HG03520 (cell line): ENCODE data around the gene TSPAN18.

Source experiments
- ATAC-seq: cut with Tn5 transposase; IDR thresholded peaks from one replicate; pipeline ENCODE4 v1.9.1; 2021; ENCODE audit warnings: mild to moderate bottlenecking, moderate library complexity; ENCODE audit not compliant: unreplicated experiment

Gene TSPAN18

GRCh38 chr11:44861849-44862557 is 135.2 kb downstream of the TSPAN18 start:
- peak; percentile 99 for ATAC-seq

DNA sequence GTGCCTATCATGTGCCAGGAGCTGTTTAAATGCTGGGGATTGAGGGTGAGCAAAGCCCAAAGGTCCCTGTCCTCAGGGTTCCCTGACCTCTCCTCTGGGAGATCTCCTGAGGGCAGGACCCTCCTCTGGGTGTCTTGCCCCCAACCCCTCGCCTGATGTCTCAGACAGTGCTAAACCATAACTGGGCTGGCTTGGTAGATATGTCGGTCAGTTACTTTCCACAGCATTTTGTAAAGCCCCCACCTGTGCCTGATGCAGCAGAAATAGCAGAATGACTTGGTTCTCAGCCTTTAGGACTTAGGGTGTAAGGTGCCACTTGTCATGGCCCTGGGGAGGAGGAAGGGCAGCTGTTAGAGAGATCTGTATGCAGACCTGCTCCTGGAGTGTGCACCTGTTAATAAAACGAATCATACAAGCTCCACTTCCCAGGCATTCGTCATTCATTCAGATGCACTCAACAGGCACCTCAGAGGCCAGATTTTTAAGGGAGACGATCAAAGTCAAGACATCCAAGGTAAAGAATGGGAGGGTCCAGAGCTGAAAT is 135.9 kb downstream of the TSPAN18 start:
- no peak for ATAC-seq

DNA sequence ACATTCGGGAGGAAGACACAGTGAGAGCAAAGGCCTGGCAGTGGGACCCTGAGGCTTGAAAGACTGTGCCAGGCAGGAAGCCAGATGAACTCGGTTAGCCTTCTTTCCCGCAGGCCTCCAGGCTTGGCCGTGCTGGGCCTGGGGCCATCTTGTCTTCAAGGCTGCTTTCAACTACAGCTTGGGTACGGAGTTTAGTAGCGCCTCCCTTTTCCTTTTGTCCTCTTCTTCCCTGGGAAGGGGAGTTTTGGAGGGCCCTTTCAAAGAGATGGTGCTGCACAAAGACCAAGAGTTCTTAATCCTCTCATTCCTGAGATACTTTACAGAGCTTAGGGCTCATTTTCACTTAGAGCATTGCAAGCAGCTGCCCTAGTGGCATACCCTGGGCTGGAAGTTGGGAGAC is 136.5 kb downstream of the TSPAN18 start:
- ATAC-seq: no peak

DNA sequence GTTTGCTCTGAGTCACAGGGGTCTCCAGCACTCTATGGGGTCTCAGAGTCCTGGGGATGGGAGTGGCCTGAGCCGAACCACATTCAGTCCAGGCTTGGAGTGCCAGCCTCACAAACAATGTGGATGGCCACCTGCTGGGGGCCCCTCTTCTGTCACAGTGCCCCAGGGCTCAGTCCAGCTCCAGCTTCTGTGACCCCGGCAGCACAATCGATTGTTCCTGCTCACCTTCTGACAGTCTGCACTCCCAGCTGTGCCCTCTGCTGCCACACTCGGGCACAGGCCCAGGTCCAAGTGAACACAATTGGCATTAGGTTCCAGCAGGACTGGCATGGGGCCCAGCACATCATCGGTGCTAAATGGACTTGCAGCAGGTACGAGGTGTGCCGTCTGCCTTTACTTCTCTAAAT is 139.1 kb downstream of the TSPAN18 start:
- no peak for ATAC-seq

DNA sequence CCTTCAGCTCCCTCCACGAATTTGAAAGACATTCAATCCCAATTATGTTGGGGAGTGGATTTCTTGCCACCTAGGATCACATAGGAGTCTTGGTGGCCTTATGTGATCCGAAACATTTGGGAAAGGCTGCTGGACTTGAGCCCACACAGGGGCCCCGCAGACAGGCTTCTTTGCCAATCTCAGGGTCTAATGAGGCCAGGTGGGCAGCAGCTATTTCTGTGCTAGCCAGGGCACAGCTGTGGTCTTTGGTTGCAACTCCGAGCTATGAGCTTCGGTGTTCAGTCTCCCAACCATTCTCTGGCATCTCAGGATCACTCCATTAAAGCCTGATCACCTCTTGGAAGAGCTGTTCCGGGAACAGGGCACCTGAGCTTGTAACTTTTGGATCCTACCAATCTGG is 139.5 kb downstream of the TSPAN18 start:
- no peak for ATAC-seq

DNA sequence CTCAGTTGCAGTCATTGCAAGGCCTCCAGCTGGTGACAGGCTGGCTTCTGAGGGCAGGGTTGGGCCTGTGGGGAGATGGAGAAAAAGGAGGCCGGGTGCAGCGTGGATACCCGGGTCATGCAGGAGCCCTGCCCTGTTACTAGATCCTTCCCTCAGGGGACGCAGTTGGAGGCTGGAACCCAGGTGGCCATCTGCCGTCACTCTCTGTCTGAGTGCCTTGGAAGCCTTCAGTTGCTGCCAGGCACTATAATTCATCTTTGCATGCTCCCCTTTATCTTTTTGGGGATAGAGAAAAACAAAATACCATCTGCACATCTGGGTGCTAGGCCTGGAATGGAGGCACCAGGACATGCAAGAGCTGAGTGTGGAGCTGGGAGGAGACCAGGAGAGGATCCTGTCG is 141.3 kb downstream of the TSPAN18 start:
- no peak for ATAC-seq

GRCh38 chr11:44868455-44869421 is 142.0 kb downstream of the TSPAN18 start:
- ATAC-seq: no peak

GRCh38 chr11:44870181-44870580 is 143.4 kb downstream of the TSPAN18 start:
- no peak for ATAC-seq

DNA sequence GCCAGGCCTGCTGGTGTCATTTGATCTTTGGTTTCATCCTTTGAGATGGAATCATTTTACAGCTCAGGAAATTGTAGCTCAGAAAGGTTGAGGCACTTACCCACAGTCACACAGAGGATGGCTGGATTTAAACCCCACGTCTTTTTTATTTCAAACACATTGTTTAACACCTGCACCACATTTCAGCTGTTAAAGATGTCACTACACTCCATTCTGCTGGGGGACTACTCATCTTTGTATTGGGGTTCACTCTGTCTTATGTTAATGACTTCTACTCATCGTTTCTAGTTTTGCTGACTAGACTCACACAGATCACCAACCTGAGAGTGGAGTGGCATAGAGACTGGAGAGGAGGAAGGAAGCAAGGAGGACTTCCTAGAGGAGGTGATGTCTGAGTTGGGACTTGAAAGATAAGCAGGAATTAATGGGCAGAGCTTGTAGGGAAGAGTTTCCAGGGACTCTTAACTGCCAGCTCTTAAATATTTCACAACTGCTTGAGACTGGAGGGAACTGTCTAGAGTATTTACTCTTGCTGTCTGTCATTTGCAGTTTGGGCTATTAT is 143.9 kb downstream of the TSPAN18 start:
- ATAC-seq: no peak

- peak; percentile 89 for ATAC-seq
Measured at GRCh38 chr11:44871682-44872081, 144.9 kb downstream of the TSPAN18 start.

DNA sequence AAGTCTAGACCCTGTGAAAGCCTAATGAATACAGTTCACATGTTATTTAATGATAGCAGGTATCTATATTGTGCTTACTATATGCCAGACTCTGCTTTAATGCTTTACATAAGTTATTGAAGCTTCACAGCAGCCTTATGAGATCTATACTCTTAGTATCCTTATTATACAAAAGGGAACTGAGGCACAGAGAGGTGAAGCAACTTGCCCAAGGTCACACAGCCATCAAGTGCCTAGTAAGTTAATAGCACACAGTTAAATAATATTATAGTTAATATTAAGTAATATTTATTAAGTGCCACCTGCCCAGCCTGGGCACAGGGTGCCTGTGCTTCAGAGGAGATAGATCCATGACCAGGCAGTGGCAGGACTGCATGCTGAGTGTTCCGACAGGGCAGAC is 145.8 kb downstream of the TSPAN18 start:
- ATAC-seq: no peak

GRCh38 chr11:44873537-44873936 is 146.8 kb downstream of the TSPAN18 start:
- no peak for ATAC-seq

- ATAC-seq: no peak
Measured at GRCh38 chr11:44874284-44874683, 147.5 kb downstream of the TSPAN18 start.

GRCh38 chr11:44875037-44875436 is 148.3 kb downstream of the TSPAN18 start:
- no peak for ATAC-seq

DNA sequence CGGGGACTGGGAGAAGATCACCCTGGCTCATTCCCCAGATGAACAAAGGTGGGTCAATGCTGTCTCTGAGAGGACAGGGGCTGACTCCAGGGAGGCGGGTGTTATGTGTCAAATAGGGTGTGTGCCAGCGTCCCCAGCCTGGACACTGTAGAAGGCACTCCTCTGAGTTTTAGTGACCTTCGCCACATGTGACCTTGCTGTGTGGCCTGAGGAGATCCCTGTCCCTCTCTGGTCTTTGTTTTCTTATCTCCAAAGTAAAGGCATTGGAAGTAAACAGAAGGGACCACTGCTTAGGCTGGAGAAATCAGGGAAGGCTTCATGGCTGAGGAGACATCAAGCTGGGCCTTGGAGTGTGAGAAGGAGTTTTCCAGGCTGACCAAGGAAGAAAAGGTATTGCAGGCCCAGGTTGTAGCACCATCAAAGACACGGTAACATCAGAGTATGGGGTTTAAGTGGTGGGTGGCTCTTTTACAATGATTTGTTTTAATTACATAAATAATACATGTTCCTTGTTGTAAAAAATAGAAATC is 149.5 kb downstream of the TSPAN18 start:
- ATAC-seq: no peak

DNA sequence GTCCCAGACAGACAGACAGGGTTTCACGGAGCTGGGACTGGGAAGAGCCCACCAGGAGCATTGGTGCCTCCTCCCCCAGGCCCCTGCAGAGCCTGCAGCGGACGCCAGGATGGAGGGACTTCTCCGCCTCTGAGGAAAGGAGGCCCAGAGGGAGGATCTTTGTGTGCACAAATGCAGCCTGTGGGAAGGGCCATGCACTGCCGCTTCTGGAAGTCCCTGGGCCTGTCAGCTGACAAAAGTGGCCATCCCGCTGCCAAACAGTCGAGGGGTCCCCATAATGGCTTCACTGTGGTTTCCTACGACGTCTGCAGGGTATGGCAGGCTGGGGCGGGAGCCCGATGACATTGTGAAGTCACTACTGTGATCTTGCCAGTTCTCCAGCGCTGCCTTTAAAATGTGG is 150.1 kb downstream of the TSPAN18 start:
- ATAC-seq: no peak

DNA sequence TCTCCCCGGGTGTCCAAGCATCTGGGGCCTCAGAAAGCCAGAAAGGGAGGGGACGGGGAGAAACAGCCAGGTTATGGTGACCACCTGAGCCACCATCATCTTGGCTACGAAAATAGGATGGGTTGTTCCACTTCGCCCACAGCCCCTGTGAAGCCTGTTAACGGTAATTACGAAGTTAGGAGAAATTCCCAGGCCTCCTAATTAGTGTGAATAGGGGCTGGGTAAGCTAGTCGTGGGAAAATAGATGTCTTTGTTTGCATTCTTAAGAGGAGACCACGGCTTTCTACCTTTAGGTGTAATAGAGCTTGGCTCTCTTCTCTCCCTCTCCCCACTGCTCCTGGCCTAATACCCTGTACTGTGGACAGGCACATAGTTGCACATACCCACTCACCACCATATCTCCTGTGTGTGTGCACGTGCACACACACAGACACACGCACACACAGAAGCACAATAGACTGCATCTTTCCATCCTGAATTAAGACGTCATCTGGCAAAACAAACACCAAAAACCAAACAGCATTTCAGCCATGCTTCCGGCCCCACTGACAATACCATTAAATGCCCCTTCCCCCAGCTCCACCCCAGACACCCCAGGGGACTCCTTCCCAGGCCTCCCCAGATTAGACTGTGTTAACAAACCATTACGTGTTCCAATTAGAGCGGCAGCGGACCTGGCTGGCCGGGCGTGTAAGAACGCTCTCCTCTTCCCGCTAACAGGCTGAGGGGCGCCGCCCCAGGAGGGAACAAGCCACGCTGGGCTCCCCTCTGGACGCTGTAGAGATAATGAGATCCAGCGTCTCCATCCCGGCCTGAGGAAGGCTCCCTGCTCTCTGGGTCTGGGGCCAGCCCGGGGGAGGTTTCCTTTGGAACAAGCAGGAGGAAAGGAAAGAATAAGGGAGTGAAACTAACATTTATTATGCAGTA is 151.1 kb downstream of the TSPAN18 start:
- ATAC-seq: no peak

DNA sequence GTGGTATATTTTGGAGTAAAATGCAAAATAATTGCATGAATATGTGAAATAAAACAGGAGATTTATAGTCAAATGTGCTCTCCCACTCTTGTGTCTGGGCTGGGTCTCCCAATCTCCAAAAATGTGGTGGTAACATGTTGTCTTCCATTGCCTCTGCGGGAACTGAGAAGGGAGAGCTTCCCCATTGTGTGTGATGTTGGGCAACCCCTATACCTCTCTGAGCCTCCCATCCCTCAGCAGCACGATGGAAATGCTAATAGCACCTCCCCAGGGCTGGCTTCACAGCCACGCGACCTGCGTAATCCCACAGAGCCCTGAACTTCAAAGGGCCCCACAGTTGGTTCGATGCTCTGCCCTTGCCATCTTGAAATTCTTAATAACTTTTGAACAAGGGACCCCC is 151.9 kb downstream of the TSPAN18 start:
- ATAC-seq: no peak

GRCh38 chr11:44879432-44879831 is 152.7 kb downstream of the TSPAN18 start:
- no peak for ATAC-seq

- no peak for ATAC-seq
Measured at GRCh38 chr11:44880511-44880910, 153.7 kb downstream of the TSPAN18 start.
